Measurements from ENCODE around the gene TIAL1.

TIAL1 gene

GRCh38 chr10:119526149-119526548 lies 70.6 kb downstream of the TIAL1 start:
- DNase-seq: no peak

GRCh38 chr10:119525116-119525515 lies 71.6 kb downstream of the TIAL1 start:
- no peak for DNase-seq

- no peak for DNase-seq
Observed at GRCh38 chr10:119524720-119525070, 72.1 kb downstream of the TIAL1 start.

GRCh38 chr10:119523895-119524719 lies 72.7 kb downstream of the TIAL1 start:
- no peak for DNase-seq

Measured in KG1 (cell line).